ENCODE data around the gene ULBP1. TPM values are rescaled to one million over a fixed set of nuclear protein-coding genes. Genes with fewer than 3 reads are reported as not detected.
"Not testable (repeated sequence)": the region's sequence is repeated elsewhere in the genome, so short reads cannot be mapped to it uniquely, and the experiment has no call there.

Gene ULBP1
- total and polyA plus RNA-seq, 11 donors, result 0.10 to 0.52 (median 0.25) TPM

DNA sequence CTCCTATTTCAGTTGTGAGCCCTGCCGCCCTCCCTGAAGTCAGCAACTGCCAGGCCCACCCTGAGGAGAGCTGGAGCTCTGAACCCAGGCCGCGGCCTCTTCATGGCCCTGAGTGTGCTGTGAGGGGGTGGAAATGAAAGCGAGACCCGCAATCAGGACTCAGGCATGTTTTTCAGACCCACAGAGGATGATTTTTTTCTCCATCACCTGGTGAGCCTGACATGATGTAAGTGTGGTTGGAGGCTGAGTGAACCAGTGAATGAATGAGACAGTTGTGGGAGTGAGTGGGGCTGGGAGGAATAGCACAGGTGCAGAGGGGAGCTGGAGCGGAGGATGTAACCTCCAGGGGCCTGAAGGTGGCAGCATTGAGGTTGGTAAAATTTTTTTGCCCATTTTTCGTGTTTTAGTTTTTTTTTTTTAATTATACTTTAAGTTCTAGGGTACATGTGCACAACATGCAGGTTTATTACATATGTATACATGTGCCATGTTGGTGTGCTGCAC is 43.3 kb downstream of the ULBP1 start:
- H3K27me3 ChIP-seq, result peaks cover 0 to 78% (median 25%) of the 10 kb centered on the region in 9 donors
- no peak for DNase-seq
- ATAC-seq, result no peak
- no peak overlapping the region for H3K4me3 ChIP-seq
- 68 to 77% (median 72%) methylated on average over 7 of the region's 7 CpGs for WGBS, 4 donors
- H3K36me3 ChIP-seq, result no peaks in the 10 kb centered on the region
- peaks cover 0 to 16% (median 8%) of the 10 kb centered on the region in 12 donors for H3K4me1 ChIP-seq
- no peaks in the 10 kb centered on the region for H3K9me3 ChIP-seq
- TF ChIP-seq POLR2A (IDR thresholded peaks at IDR 0.05) (no peak), CTCF (IDR thresholded peaks at IDR 0.05) (peak in 7 of 12 donors; percentile 17 to 43 (median 34))
- no peak overlapping the region for H3K27ac ChIP-seq
- intact Hi-C loops (cut with DNase I), result loop anchor here in 1 of 10 donors (5.0 kb wide), 1 partner anchor 460 kb away; the partner anchor contains the start of gene PPIL4

- WGBS, 4 donors, result 47 to 50% (median 49%) methylated on average over 9 of the region's 9 CpGs
- Histone ChIP-seq H3K9me3 (no peaks in the 10 kb centered on the region), H3K4me3 (no peak overlapping the region), H3K36me3 (no peaks in the 10 kb centered on the region), H3K4me1 (peaks cover 0 to 16% (median 8%) of the 10 kb centered on the region in 12 donors), H3K27me3 (peaks cover 7 to 80% (median 37%) of the 10 kb centered on the region in 9 donors), H3K27ac (no peak overlapping the region)
- TF ChIP-seq CTCF (IDR thresholded peaks at IDR 0.05), result no peak
- no peak for TF ChIP-seq POLR2A (IDR thresholded peaks at IDR 0.05)
- DNase-seq (no peak), ATAC-seq (no peak)
- intact Hi-C loops (cut with DNase I), result loop anchor here in 1 of 10 donors (5.0 kb wide), 1 partner anchor 461 kb away; the partner anchor contains the start of gene PPIL4
Observed at GRCh38 chr6:150008588-150008987, 44.8 kb downstream of the ULBP1 start.

DNA sequence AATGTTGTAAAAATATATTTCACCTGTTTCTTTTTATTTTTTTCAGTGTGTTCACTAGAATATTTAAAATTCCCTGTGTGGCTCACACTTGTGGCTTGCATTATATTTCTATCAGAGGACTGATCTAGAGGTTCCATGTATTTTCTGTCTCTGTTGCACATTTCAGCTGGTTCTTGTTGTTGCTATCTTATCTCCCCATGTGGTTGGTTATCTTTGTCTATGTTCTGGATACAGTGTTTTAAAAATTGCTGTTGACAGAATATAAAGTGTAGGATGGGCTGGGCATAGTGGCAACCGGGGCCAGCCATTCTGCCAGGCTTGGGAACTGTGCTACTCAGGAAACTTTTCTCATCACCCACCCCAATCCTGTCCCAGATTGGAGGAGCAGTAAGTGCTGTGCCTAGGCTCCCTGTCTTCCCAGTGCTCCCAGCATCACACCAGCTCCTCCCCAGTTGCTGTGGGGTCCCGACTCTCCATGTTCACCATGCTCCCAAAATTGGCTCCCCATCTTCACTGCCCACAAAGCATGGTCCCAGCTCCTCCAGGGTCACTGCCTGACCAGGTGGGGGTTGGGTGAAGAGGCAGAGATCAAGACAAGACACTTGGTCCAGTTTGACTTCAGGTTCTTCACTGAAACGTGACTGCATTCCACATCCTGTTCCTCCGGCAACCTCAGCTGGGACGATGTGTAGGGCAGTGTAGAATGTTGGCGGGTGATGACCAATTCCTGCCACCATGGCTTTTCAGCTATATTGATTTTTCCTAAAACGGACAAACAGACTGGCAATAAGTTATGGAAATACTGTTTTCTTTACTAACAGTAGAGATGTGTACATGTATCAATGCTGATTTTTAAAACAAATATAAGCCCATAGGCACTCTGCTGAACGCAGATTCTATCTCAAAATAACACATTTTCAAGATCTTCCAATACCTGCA is 49.4 kb downstream of the ULBP1 start:
- peaks cover 0 to 10% (median 0%) of the 10 kb centered on the region in 12 donors for H3K4me1 ChIP-seq
- H3K36me3 ChIP-seq, H3K27ac ChIP-seq, H3K4me3 ChIP-seq, H3K9me3 ChIP-seq, DNase-seq: not testable (repeated sequence)
- peaks cover 24 to 92% (median 65%) of the 10 kb centered on the region in 9 donors for H3K27me3 ChIP-seq
- peak in 1 of 4 donors; percentile 12 for ATAC-seq
- WGBS, 4 donors, result 40 to 54% (median 43%) methylated on average over 8 of the region's 8 CpGs
- intact Hi-C loops (cut with DNase I), result loop anchor here in 4 of 10 donors (10.0 kb wide), 2 partner anchors 48 to 178 kb away; partner anchors contain the start of gene ULBP1 (in 1 of the 4)

- WGBS, 4 donors, result 14 to 41% (median 20%) methylated on average over 8 to 13 of the region's 24 CpGs
- ATAC-seq, DNase-seq, H3K27ac ChIP-seq, H3K4me3 ChIP-seq, H3K9me3 ChIP-seq, H3K36me3 ChIP-seq: not testable (repeated sequence)
- intact Hi-C loops (cut with DNase I), result loop anchor here in 4 of 10 donors (10.0 kb wide), 2 partner anchors 49 to 179 kb away; partner anchors contain the start of gene ULBP1 (in 1 of the 4)
- Histone ChIP-seq H3K27me3 (peaks cover 20 to 93% (median 67%) of the 10 kb centered on the region in 9 donors), H3K4me1 (peaks cover 0 to 10% (median 0%) of the 10 kb centered on the region in 12 donors)
Observed at GRCh38 chr6:150013785-150014622, 50.3 kb downstream of the ULBP1 start.

DNA sequence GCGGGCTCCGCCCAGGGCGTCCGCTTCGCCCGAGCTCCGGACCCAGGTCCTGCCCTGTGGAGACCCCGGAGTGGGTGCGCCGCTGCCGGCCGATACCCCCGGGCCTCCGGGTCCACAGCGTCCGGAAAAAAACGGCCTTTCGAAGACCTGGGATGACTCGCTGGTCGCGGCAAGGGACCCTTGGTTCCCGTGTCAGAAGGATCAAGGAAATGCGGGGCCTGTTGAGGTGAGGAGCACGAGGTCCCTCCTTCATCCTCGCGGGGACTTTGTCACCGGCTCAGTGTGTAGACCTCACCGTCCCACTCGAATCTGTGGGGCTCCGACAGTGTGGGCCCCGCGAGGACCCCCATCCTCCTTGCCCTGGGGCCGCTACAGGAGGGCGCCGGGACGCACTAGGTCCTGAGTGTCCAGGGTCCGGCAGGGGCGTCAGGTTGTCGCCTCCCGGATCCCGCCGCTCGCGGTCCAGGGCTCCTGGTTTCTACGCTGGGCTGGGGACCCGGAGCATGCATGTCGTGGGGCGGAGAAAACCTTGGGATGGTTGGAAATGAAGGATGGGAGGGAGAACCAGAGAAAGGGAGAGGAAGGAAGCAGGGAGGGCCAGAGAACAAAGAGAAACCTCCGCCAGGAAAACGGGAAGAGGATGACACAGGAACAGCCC is 51.0 kb downstream of the ULBP1 start:
- not testable (repeated sequence) for H3K27ac ChIP-seq, H3K9me3 ChIP-seq, ATAC-seq, H3K4me3 ChIP-seq, DNase-seq, H3K36me3 ChIP-seq
- 0 to 4% (median 3%) methylated on average over 2 to 47 of the region's 50 CpGs for WGBS, 4 donors
- intact Hi-C loops (cut with DNase I), result loop anchor here in 7 of 10 donors (5.0 to 10.0 kb wide), 4 partner anchors 50 to 182 kb away; partner anchors contain the start of gene ULBP1 (in 1 of the 7)
- peaks cover 20 to 86% (median 65%) of the 10 kb centered on the region in 9 donors for H3K27me3 ChIP-seq
- peaks cover 0 to 10% (median 0%) of the 10 kb centered on the region in 12 donors for H3K4me1 ChIP-seq

- not testable (repeated sequence) for DNase-seq, H3K9me3 ChIP-seq, H3K27ac ChIP-seq, H3K4me3 ChIP-seq, H3K36me3 ChIP-seq
- peak in 3 of 4 donors; percentile 24 to 47 (median 26) for ATAC-seq
- 4 to 7% (median 5%) methylated on average over 13 to 15 of the region's 15 CpGs for WGBS, 4 donors
- Histone ChIP-seq H3K27me3 (peaks cover 20 to 79% (median 65%) of the 10 kb centered on the region in 9 donors), H3K4me1 (peaks cover 0 to 10% (median 0%) of the 10 kb centered on the region in 12 donors)
- intact Hi-C loops (cut with DNase I), result loop anchor here in 9 of 10 donors (1.0 to 10.0 kb wide), 7 partner anchors 51 to 183 kb away; partner anchors contain the start of gene ULBP1 (in 1 of the 9)
Observed at GRCh38 chr6:150015281-150016001, 51.7 kb downstream of the ULBP1 start.
